Stimulated activated CD8-positive, alpha-beta memory T cell treated with anti-CD3 and anti-CD28 coated beads, Interleukin-4, amount 100 ng/mL, for 48 hours (primary cell): ENCODE results near the gene AXIN1.
"Not testable (repeated sequence)": the region's sequence is repeated elsewhere in the genome, so short reads cannot be mapped to it uniquely, and the experiment has no call there.

Experiments used
- DNase-seq: peaks from one replicate; pipeline ENCODE4 v3.0.0-alpha.2; 2020

The AXIN1 gene

GRCh38 chr16:331181-331814 lies 21.2 kb downstream of the AXIN1 start:
- DNase-seq = not testable (repeated sequence)

GRCh38 chr16:330741-331140 lies 21.8 kb downstream of the AXIN1 start:
- no peak for DNase-seq

GRCh38 chr16:325375-326145 lies 27.0 kb downstream of the AXIN1 start:
- no peak for DNase-seq

GRCh38 chr16:324451-325334 lies 27.8 kb downstream of the AXIN1 start:
- DNase-seq = peak; percentile 63

- no peak for DNase-seq
Measured at GRCh38 chr16:324201-324450, 28.4 kb downstream of the AXIN1 start.

GRCh38 chr16:322476-323143 lies 29.9 kb downstream of the AXIN1 start:
- DNase-seq = no peak

- DNase-seq = no peak
Measured at GRCh38 chr16:321532-321931, 31.0 kb downstream of the AXIN1 start.

GRCh38 chr16:320206-320605 lies 32.3 kb downstream of the AXIN1 start:
- no peak for DNase-seq

- DNase-seq = no peak
Measured at GRCh38 chr16:318628-319027, 33.9 kb downstream of the AXIN1 start.

- DNase-seq = no peak
Measured at GRCh38 chr16:317583-317982, 34.9 kb downstream of the AXIN1 start.

- no peak for DNase-seq
Measured at GRCh38 chr16:316741-317464, 35.6 kb downstream of the AXIN1 start.

GRCh38 chr16:314795-315299 lies 37.7 kb downstream of the AXIN1 start:
- no peak for DNase-seq

GRCh38 chr16:314351-314750 lies 38.2 kb downstream of the AXIN1 start:
- no peak for DNase-seq

GRCh38 chr16:311725-312124 lies 40.8 kb downstream of the AXIN1 start:
- DNase-seq = no peak

GRCh38 chr16:309476-309875 lies 43.0 kb downstream of the AXIN1 start:
- no peak for DNase-seq

- no peak for DNase-seq
Measured at GRCh38 chr16:307691-308312, 44.7 kb downstream of the AXIN1 start.

GRCh38 chr16:306911-307370 lies 45.6 kb downstream of the AXIN1 start:
- DNase-seq = no peak

- DNase-seq = no peak
Measured at GRCh38 chr16:305916-306626, 46.5 kb downstream of the AXIN1 start.

GRCh38 chr16:303760-304505 lies 48.6 kb downstream of the AXIN1 start:
- no peak for DNase-seq

- no peak for DNase-seq
Measured at GRCh38 chr16:301950-302349, 50.6 kb downstream of the AXIN1 start.
